Head of caudate nucleus (tissue), 42 donors: ENCODE measurements around the gene FAF1.
A peak's percentile ranks its signal among the peaks of the same experiment; 100 is the strongest.
"Not testable (repeated sequence)": the region's sequence is repeated elsewhere in the genome, so short reads cannot be mapped to it uniquely, and the experiment has no call there.

ENCODE experiments used
- DNase-seq, 42 donors: peaks; one replicate each; pipeline versions ENCODE4 v3.0.0 to v3.0.0-alpha.2; 2020 to 2021; ENCODE audit warnings: mixed read lengths in 7 of 42
- intact Hi-C: fragments of 100-400 bp; cut with DNase I; formaldehyde crosslinking; loops from one replicate; pipeline ENCODE4 v1.15.0; 2022

The FAF1 gene

DNA sequence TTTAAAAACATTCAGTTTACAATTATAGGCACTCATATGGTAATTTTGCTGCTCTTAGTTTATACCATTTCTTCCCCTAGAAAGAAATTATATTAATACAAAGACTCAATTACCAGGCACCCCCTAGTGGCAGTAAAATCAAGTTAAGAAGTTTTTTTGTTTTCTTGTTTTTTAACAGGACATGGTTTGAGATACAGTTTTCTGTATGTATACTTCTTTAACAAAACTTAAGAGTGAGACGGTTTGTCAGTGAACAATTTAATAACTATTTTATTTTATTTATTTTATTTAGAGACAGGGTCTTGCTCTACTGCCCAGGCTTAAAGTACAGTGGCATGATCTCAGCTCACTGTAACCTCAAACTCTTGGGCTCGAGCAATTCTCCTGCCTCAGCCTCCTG, 224.6 kb downstream of the FAF1 start:
- intact Hi-C loops: no loop called here
- DNase-seq: no peak

DNA sequence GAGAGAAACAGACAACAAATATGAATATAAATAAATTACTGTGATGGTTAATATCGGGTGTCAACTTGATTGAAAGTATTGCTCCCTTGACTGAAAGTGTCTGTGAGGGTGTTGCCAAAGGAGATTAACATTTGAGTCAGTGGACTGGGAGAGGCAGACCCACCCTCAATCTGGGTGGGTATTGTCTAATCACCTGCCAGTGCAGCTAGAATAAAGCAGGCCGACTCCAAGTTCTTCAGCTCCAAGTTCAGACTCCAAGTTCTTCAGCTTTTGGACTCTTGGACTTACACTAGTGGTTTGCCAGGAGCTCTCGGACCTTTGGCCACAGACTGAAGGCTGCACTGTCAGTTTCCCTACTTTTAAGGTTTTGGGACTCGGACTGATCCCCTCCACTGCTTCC, 232.5 kb downstream of the FAF1 start:
- intact Hi-C loops: not testable (repeated sequence)

DNA sequence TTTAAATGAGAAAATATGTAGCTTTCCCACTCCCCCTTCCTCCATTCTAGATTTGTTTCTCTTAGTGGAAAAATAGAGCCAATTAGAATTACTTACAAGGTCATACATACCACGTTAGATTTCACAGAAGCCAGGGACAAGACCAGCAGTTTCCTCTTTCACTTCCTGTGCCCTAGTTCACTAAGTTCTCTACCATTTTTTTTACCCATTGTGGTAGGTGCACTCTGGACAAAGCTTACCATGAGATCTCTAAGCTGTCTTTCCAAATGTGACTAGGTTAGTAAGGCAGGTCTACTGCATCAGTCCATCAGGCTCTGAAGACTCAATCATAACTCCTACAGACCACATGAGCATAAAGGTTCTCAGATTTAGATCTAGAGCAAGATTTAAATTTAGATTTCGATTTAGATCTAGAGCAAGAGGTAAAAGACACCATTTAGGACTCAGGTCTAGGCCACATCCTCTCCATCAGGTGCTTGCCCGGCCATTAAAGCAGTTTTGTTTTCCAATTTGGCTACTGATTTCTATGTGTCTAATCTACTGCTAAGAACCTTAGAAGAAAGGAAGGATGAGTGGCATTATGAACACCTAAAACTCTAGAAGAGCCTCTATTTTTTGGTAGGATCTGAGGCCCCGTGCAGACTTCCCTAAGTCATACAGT, 235.3 kb downstream of the FAF1 start:
- intact Hi-C loops: no loop called here
- no peak for DNase-seq

More for the DNA sequence above, 232.5 kb downstream of the FAF1 start:
- not testable (repeated sequence) for DNase-seq

DNA sequence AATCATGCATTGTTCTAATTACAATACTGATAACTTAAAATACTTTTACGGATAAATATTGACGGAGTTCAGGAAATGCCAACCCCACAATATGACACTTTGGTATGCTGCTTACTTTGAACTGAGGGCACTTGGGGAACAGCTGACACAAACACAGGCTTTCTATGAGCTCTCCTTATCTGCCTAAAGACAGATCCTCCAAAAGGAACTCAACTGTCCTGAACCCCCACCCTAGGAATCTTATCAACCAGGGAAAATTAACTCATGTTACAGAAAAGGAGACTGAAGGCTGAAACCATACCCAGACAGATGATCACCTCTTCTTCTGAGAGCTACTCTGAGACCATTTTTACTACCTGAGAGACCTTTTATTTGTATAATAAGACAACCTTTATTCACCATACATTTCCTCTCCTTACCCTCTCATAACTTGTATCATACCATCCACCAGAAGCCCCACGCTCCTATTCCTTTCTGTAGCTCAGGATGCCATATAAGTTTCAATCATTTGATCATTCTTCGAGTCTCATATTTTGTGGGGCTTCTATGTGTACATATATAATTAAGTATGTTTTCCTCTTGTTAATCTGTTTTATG, 239.5 kb downstream of the FAF1 start:
- intact Hi-C loops: no loop called here
- DNase-seq: no peak

DNA sequence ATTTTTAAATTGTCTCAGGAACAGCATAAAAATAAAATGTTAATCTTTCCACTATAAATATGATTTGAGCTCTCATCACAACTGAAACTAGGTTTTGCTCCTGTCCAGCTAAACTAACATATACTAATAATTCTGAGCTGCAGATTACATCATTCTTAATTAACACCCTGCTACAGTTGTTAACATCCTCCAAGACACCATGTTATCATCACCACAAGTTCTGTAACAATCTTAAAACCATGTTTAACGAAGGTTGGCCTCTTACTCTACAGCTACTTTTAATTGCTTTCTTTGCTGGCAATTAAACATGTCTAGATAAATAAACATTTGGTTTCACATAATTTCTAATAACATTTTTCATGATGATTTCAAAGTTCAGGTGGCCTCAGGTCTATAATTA, 240.9 kb downstream of the FAF1 start:
- intact Hi-C loops: no loop called here
- DNase-seq: no peak

DNA sequence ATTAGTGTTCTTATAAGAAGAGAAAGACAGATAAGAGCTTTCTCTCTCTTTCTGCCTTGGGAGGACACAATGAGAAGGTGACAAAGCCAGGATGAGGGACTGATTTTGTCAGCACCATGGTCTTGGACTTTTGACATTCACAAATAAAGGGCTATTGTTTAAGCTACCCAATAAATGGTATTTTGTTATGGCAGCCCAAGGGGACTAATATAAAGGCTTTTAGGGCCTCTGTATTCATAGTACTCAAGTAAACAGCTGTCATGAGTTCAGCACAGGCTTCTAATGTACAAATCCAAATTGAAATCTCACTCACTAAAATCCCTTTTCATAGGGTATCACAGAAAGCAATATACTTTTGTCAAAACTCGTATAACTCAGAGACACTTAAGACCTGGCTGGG, 242.7 kb downstream of the FAF1 start:
- intact Hi-C loops: no loop called here
- DNase-seq: no peak

DNA sequence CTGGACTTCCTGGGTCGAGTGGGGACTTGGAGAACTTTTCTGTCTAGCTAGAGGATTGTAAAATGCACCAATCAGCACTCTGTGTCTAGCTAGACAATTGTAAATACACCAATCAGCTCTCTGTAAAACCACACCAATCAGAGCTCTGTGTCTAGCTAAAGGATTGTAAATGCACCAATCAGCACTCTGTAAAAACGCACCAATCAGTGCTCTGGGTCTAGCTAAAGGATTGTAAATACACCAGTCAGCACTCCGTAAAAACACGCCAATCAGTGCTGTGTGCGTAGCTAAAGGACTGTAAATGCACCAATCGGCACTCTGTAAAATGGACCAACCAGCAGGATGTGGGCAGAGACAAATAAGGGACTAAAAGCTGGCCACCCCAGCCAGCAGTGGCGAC, 243.6 kb downstream of the FAF1 start:
- DNase-seq, intact Hi-C loops: not testable (repeated sequence)

DNA sequence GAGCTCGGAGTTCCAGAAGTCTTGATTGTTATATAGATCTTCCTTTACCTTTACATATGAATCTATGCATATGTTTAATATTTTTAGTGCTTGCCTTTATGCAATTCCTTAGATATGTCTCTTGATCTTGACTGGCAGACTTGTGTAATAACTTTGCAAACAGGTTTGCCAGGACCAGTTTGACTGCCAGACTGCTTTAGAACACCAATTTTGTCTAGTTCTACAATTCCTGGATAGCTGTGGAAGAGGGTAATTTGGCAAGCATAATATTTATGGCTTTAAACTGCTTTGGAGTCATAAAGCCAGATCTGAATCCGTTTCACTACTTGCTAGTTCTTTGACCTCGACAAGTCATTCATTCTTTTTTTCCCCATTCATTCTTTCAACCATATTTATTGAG, 250.0 kb downstream of the FAF1 start:
- intact Hi-C loops: no loop called here
- DNase-seq: no peak

DNA sequence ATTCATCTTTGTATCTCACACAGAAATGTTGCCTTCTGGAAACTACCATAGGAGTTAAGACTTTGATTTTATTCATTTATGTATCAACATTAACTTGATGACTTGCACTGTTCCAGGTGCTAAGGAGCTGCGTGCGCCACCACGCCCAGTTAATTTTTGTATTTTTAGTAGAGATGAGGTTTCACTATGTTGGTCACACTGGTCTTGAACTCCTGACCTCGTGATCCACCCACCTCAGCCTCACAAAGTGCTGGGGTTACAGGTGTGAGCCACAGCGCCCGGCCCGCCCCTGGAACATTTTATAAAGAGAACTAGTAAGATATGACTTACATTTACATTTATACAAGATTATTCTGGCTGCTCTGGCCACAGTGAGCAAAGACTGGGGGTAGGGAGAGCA, 252.2 kb downstream of the FAF1 start:
- DNase-seq: no peak
- intact Hi-C loops: no loop called here

DNA sequence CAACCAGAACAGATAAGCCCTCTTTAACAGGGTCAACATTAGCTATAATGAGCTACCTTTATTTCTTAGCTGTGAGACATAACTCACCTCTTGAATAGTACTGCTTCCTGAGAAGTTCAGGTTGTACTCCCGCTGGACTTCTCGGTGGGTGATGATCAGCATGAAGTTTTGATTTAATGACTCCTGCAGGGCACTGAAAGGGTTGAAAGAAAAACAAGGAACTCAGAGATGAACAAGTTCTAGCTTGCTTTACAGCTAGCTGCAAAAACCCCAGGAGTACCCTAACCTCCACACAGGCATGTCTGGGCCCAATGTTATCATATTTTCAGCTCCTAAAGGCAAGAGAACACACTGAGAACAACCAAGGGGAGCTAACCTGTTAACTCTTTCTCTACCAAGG, 254.4 kb downstream of the FAF1 start:
- intact Hi-C loops: no loop called here
- DNase-seq: no peak

DNA sequence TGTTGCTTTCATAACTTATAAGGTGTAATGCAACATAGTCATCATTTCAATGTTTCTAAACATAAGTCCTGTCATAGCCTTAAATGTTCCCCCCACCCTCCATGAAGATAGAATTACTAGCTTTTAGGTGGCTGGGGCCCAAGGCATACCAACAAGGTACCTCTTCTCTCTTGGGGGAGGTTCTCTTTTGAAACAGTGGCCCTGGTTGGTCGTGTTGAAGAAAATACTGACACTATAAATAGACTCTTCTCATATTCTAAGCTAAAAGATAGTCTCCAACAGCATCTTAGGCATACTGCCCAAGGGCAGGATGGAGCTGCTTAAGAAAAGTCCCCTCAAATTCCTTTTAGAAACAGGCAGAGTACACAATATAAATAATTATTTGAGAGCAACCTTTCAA, 255.0 kb downstream of the FAF1 start:
- no peak for DNase-seq
- intact Hi-C loops: no loop called here

DNA sequence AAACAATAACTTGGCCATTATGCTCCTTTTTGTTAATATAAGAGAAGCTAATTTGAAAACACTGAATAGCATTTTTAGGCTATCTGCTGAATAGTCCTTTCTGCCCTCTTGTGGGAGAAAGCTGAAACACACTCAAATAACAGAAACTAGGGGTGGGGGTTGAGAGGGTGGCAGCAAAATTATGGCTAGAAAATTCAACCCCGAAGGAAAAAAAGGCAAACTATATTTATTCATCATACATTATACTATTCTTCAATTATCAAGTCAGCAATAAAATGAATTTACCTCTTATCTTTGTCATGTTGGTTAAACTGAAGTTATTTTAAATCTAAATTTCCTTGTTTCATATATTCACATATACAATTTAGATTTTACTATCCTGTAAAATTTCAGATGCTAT, 255.9 kb downstream of the FAF1 start:
- intact Hi-C loops: no loop called here
- peak in 20 of 42 donors; percentile 12 to 81 (median 47) for DNase-seq

DNA sequence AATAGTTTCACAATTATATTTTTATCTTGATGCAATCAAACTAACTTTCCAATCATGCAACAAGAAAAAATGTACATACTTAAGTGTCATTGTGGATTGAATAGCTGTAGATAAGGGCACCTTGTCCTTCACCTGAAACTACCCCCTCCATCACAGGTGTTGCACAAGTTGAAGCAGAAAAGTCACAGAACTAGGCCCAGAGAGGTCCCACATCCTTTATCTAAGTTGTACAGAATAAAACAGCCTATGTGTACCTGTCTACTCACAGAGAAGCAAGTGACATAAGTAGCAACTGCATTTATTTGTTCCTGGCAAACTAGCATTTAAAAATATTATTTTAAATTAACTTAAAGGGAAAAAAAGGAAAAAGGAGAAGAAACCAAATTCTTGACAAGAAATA, 256.8 kb downstream of the FAF1 start:
- intact Hi-C loops: no loop called here
- no peak for DNase-seq

DNA sequence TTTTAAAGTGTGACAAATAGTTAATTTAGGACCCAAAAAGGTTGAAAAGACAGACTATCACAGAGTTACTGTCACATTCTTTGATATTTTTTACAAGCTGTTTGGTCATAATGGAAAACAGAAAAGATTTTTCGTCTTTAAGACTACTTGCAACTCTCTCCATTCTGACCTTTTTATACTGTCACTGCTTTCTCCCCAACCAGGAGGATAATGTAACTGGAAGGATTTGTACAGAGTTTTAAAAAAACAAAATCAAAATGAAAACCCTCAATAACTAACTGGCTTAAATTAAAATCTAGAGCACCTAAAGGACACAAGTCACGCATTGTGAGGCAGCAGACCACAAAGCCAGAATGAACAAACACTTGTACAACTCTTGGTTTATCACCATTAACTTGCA, 257.7 kb downstream of the FAF1 start:
- no peak for DNase-seq
- intact Hi-C loops: no loop called here

DNA sequence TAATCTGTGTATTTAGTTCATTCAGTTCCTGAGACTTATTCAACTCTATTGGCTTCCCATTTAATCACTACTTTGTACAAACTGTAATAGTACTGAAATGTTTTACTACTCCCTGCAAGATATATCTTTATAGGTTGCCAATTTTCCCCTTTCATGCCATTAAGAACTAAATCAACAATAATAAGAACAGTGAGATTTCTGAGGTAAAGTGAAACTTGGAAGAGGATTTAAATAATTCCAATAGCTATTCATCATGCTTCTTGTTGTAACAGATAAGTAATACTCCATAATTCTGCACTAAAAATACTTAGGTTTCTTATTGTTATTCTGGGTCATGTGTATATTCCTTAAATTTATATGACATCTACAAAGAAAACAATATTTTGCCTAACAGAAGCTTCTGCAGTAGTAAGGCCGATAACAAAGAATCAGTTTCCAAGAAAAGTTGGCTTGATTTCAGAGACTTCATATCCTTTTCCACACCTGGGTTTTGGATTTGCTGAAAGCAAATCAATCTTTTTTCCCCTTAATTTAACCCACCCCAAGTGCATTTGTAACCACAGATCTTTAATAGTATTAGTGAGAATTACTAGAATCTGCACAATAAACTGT, 258.3 kb downstream of the FAF1 start:
- intact Hi-C loops: no loop called here

DNA sequence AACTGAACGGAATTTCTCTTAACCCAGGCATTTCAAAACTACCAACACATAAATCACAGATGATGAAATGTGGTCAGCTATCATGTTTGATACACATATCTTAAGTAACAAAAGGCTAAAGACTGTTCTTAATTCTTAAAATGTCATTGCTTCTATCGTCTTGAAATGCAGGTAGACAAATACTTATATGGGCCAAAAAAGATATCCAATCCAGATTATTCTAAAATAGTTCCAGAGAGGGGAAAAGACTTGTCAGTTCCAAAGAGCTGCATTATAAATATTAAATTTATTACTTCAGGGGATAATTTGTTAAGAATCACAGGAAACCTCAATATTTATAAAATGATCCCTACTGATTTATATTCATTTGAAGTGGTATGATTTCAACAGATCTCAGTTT, 259.4 kb downstream of the FAF1 start:
- DNase-seq: no peak
- intact Hi-C loops: no loop called here

More for the DNA sequence above, 258.3 kb downstream of the FAF1 start:
- DNase-seq: no peak

DNA sequence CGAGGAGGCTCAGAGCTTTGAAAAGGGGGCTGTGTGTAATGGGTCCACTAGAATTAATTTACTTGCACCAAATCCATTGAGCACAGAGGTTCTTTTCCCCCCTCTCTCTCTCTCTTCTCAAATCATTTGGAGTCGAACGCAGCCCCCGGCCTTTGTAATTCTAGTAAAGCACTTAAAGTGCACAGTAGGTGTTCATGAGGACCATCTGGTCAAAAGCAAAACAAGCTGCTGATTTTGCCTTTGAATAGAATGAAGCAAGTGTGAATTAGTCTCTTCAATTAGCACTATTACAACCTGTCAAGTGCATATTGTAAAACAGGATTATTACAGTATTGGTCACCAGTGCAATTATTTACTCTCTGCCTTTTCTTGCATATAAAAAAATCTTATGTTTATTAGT, 259.9 kb downstream of the FAF1 start:
- peak in 1 of 42 donors; percentile 28 for DNase-seq
- intact Hi-C loops: no loop called here

DNA sequence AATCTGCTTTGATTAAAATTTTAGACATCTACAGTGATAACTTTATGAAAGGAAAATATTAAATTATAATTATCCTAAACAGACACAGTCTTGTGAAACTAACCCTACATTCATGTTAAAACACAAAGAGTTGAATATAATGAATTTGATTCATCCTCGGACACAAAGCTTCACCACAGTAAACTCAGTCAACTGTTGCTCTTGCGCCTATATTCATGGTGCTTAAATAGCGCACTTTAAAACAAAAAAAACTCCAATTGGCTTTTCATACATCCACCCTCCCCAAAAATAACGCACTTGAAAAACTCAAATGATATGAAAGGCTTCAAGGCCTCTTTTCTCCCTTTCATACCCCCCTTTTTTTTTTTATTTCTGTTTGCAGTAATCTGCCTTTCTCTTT, 260.3 kb downstream of the FAF1 start:
- no peak for DNase-seq
- intact Hi-C loops: no loop called here

DNA sequence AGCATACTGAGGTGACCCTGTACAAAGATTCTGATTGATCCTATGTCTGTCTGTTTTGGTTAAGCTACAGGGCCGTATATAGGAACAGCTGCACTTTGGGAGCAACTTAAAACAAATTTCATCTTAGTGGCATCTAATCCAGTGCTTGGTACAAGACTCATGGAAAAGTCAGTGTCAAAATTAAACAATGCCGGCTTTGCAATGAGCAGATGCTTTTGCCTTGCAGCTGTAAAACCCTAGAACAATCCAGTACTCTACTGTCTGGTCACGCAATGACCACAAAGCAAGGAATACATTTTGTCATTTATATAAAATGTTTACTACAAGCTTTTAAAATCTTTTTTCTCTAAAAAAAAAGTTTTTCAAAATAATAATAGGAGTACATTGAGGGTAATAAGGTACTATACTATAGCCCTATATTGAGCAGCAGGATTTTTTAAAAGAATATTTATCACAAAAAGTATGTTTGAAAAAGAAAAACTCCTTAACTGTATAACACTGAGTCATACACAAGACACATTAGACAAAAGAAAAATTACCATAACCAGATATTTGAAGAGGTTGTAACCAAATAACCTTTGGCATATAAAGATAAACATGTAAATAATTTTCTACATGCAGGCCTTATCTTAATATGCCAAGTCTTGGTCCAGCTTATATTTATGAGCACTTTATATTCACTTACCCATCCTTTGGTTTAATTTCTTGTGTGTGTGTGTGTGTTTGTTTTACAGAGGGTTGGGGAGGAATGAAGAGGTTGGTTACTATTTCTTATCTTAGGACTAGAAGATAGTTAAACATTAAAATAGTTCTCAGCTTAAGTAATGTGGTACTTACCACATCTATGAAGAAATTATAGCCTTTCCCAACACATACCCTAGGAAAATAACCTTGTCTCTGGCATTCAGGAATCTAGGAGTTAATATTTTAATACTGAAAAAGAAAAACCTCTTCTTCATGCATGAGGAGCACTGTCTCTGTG, 262.3 kb downstream of the FAF1 start:
- DNase-seq: peak in 28 of 42 donors; percentile 12 to 85 (median 51)
- intact Hi-C loops: no loop called here

DNA sequence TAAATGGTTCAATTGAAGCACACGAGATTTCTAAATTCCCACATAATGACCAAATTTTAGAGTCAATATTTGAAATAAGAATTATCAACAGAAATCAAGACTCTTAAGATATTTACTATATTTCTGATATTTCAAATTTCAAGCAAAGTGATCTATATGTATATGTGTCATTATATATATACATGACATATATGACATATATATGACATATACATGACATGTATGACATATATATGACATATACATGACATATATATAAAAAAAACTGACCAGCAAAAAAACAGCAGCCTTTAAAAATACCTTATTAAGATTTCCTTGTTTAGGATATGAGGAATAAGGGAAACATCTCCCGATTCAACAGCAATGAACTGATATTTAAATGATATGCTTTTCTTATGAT, 266.2 kb downstream of the FAF1 start:
- intact Hi-C loops: no loop called here
- DNase-seq: no peak
